Suppressor macrophage treated with lipopolysaccharide for 1 hour (primary cell): Measurements from ENCODE around the gene ZFYVE21.
A peak's percentile ranks its signal among the peaks of the same experiment; 100 is the strongest.

Source experiments
- DNase-seq, 3 donors: peaks; one replicate each; pipeline ENCODE4 v3.0.0-alpha.2; 2020 to 2022

Gene ZFYVE21

DNA sequence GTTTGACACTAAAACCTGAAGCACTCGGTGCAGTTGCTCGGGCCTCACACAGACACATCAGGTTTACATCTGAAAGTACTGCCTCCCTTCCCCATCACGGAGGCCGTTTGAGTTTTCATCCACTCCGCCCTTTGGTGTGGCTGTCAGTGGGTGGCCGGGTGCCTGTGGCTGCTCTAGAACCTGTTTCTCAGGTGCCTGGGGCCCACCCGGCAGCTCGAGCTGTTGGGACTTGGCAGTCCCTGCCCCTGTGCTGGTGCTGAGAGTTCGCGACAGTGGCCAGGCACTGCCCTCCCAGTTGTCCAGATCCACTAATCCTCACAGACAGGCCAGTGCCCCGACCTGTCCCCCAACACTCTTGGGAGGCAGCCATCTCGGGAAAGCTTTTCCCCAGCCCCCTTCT lies 22.7 kb upstream of the ZFYVE21 start:
- no peak for DNase-seq

DNA sequence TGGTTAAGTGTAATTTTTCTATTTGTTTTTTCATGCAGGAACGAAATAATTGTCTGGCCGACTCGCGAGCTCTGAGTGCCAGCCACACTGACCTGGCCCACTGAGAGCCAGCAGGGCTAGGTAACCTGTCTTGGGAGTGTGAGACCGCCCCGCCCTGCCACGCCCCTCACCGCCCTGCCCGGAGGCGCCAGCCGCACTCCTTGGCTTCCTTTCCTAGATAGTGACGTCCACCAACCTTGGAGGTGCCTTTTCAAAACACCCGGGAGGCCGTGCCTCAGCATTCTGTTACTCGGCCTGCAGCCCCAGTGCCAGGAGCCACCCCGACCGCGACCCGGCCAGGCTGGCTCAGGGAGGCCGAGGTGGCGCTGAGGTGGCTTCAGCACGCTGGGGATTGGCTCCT lies 22.1 kb upstream of the ZFYVE21 start:
- DNase-seq, result no peak

DNA sequence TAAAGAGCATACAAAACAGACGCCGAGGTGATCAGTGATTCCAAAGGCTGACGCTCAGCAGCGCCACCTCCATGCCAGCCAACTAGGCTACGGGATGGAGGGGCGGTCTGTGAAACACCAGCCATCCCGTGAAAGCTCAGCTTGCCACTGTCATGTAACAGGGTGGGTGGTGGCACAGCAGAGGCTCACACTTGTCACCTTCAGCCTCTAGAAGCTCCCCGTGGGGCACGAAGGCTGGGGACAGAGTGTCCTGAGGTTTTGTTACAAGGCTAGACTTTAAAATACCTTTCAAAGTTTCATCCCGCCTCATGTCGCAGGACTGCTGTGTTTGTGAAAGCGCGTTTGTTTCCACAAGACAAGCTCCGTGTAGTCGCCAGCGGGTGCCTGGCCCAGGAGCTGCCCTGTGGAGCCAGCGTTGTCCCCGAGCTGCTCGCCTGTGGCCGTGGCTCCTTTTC lies 21.0 kb upstream of the ZFYVE21 start:
- no peak for DNase-seq

DNA sequence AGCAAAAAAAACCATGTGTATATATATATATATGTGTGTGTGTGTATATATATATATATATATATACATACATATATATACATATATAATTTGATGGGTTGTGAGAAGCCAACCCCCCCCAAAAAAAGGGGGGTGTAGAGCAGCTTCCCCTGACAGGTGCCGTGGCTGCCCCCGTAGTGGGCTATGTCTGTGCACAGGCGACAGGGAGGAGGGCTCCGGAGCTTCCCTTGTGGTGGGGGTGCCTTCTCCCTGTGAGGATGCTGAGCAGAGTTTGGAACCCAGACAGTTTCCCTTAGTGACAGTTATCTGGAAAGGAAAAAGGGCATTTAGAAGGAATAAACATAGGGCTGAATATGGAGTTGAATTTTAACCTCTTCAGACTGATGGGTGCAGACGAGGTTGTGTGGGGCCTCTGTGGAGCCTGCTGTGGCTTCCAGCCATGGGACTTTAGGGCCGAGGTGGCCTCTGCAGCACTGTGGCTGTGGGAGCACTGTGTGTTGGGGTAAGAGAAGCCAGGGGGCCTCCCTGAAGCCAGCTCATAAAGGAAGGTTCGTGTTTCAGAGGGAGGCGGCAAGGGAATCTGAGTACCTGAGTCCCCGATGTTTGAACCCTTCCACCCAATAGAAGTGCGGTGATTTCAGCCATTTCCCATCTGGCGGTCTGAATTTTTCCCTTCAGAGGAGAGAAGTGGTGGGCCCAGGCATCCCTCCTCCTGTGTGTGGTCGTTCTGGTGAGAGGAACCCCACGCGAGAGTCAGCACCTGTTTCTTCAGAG lies 20.1 kb upstream of the ZFYVE21 start:
- DNase-seq, result no peak

DNA sequence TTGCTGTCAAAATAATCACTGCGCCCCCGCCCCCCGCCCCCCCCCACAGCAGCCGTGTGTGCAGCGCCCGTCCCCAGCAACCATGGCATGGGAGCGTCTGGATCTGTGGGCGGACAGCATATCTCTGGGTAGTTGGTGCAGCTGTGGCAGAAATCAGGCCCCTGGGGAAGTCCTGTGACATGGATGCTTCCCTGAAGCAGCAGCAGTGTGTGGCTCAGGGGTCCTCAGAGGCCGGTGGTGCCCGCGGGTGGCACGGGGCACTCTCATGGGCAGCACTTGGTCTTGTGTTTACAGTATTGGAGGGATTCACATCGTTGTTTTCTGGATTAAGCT lies 19.6 kb upstream of the ZFYVE21 start:
- DNase-seq, result no peak

DNA sequence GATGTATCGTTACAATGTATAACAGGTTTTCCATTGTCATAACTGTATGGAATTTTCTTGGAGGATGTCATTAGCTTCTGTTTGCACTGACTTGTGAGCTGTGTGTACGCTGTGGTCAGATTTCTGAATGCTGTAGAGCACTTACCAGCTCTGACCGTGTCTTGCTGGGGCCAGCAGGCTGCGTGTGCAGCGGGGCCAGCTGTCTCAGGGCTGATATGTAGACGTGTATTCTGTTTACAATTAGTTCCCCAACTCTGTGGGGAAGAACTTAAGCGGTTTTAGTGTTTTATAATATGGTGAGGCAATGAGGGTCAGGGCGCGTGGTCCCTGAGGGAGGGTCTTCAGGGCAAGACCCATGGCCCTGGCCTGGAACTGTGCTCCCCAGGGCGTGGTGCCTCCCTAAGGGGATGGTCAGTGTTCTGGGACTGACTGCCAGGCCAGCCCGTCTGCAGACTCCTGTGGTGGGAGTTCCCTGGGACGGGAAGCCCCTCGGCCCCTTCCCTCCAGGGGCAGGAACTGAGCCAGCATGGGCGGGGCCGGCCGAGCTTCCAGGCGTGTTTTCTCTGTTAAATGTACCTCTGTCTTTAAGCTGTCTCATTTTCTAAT lies 19.0 kb upstream of the ZFYVE21 start:
- no peak for DNase-seq

DNA sequence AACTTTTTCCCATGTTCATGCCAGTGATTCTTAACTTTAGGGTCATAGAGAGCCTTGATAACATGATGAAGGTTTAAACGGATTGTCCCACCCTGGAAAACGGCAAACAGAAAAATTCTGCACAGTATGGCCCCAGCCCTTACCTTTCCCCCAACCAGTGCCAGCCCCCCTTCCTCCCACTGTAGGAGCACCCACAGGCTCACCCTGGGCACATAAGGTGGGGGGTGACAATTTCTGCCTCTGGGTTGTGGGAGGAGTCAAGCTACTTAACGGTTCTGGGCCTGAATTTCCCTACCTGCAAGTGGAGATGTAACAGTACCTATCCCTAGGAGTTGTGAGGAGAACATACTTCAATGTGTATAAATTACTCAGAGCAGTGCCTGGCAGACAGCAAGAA lies 18.4 kb upstream of the ZFYVE21 start:
- DNase-seq, result no peak

DNA sequence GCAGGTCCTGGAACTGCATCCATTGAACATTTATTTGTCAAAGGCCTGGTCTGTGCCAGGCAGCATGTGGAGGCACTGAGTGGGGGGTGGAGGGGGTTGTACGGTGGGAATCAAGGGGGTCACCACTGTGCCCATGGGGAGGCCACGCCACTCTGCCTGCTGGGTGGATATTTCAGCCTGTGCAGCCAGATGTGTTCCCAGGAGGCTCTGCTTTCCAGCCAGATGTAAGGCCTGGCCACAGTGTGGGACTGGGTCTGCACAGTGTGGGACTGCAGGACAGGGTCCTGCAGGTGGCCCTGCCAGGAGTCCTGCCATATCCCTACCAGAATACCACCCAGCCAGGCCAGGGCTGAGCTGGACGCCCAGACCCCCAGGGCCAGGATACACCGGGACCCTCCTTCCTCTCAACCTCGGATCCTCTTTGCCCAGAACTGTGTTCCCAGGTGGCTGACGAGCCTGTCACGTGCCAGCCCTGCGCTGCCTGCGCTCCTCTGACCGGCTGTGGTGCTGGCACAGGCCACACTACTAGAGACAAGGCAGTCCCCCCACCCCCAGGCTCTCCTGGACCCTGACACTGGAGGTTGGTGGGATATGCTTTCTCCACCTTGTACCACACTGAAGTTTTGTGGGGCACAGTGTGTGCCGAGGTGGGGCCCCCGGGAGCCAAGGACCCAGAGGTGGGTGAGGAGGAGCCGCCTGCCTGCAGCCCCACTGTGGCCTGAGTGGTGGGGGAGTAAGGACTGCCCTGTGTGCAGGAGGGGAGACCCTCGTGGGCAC lies 17.8 kb upstream of the ZFYVE21 start:
- DNase-seq, result no peak

DNA sequence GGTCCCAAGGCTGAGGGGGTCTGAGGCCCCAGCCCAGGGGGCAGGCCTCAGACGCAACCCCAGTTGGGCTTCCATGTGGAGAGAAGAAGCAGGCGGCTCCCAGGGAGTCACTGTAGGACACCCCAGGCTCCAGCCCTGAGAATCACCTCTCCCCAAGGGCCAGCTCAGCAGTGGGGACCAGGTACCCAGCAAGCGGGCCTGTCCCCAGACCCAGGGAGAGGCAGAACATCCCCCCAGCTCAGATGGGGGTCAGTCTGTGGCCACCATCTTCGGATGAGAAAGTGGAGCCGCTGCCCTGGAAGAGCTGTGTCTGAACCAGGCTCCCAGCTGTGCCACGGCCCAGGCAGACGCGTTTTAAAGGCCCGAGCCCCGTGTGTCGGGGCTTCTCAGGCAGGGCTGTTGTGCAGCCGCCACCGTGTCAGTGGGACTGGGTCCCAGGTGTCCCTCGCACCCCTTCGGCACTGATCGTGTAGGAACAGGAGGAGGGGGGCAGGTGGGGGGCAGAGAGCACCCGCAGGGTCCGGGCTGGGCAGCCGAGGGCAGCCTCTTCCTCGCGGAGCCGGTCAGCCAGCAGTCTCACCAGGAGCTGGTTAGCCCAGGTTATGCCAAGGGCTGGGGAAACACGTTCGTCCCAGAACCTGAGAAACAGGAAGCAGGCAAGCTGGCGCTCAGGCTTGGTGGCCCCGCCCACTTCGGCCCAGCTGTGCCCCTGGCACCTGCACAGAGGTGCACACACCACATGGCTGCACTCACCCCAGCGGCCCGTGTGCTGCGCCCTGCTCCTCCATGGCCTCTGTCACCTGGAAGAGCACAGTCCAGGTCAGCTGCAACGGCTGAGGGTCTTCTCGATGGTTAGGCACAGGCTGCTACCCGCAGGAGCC lies 17.0 kb upstream of the ZFYVE21 start:
- DNase-seq, result no peak

DNA sequence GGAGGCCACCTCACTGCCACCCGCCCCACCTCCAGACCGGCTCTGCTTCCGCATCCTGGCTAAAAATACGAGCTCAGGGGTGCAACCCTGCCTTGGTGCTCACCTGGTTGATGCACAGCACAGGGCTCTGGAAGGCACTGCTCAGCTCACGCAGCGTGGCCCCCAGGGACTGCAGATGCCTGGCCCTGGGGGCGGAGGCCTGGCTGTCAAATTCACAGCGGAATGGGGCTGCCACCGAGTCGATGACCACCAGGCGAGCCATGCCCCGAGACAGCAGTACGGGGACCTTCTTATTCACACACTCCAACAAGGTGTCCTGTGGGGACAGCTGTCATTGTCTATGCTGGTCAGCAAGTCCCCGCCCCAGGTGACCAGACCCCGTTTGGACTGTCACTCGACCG lies 16.3 kb upstream of the ZFYVE21 start:
- DNase-seq, result no peak

DNA sequence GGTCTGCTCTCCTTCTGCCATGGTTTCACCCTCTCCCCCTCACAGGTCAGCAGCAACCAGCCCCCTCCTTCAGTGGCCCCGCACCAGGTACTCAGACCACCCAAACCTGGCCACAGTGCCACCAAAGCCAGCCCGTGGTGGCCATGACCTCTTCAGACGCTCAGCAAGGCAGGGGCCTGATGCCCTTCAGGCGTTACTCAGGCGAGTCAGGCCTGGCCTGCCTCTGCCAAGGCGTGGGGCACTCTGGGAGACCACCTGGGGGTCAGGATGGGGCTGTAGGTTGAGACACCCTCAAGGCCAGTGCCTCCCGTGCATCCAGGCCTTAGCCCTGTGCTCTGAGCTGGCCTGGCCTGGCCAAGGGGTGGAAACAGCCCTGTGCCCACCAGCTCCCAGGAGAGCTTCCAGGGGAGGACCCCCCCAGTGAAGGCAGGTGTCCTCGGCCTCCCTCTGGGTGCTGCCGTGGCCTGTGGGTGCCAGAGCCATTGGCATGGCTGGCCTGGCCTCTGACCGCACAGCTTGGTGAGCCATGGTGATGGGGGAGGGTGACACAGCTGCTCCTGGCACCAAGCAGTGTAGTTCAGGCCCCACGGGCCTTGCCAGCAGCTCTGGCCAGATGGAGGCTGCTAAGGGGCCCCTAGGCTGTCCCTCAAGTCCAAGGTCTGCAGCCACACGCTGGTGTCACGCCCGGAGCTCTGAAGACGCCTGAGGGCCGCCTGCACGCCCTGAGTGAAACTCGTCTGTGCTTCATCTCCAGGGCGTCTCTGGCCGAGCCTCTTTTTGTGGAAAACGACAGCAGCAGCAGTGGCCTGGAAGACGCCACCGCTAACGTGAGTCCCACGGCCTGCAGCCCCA lies 15.5 kb upstream of the ZFYVE21 start:
- DNase-seq, result no peak

DNA sequence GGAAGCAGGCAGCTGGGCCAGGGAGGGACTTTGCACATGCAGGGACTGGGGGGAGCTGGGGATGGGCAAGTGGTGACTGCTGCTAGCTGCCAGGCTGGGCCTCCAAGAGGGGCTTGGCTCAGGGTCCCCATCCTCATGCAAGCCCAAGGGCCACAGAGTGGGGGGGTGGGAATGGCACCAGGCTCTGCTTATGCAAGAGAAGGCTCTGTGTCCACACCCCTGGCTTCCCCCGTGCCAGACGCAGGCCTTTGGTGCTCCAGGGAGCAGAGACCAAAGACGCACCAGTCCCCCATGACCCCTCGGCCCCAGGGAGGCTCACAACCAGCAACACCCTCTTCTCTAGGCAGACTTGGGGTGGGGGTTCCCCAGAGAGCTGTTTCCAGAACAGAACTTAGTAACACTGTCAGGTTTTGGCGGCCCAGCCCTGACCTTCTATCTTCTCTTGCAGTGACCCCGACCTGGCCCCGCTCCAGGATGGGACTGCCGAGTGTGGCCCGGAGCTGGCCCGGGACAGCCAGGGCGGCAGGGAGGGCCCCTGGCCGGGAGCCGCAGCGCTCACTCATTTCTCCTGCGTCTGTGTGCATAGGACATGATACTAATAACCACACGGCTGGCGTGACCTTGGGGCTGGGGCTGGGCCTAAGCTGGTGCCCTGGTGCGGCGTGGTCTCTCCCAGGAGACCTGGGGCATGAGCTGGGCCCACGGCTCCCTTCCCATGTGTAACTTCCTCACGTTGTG lies 14.7 kb upstream of the ZFYVE21 start:
- DNase-seq, result no peak

DNA sequence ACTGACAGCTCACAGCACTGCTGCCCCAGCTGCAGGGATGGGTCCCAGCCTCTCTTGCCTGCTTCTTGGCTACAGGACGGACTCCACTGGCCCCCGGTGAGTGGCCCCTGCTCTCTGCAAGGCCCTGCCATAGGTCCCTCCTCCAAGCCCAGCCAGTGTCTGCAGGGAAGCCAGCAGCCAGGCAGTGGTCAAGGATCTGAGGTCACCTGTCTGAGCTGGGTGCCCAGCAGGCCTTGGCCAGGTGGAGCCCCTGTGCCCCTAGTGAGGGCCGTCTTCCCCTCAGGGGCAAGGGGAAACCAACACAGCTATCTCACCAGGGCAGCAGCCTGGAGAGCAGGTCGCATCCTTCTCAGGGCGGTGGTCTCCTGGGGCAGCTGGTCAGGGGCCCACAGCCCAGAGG lies 13.5 kb upstream of the ZFYVE21 start:
- no peak for DNase-seq

DNA sequence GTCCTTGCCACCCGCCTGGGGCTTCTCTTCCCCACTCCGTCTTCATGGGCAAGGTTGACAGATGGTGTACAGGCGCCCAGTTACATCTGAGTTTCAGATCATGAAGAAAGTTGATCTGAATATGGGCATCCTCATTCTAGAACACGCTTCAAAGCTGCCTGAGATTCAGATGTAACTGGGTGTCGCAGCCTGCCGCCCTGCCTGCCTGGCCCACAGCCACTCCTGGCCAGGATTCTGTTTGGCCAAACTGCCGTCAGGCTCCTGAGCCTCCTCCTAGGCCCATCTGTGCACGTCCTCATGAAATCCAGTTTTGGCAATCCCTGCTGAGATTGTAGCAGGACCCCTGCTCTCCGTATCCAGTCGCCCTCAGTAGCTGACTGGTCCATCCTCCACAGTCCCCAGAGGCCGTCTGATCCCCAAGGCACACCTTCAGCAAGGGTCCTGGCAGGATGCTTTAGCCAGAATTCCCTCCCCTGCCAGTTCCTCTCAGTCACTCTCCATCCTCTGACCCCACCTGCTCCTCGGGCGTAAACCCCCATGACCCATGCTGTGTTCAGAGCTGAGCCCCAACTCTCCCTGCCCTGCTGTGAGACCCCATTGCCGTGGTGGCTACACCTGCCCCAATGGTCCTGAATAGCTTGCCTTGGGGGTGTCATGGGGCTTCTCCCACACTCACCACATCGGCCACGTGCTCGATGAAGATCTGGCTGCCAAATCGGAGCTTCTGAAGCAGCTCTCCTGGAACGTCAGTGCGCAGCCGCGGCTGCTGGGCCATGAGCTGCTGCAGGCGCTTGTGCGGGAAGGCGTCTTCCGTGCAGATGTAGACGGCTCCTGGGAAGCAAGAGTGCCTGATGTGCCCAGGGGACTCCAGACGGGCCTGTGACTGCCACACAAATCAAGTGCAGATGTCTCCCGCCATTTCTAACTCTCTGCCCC lies 12.8 kb upstream of the ZFYVE21 start:
- no peak for DNase-seq

DNA sequence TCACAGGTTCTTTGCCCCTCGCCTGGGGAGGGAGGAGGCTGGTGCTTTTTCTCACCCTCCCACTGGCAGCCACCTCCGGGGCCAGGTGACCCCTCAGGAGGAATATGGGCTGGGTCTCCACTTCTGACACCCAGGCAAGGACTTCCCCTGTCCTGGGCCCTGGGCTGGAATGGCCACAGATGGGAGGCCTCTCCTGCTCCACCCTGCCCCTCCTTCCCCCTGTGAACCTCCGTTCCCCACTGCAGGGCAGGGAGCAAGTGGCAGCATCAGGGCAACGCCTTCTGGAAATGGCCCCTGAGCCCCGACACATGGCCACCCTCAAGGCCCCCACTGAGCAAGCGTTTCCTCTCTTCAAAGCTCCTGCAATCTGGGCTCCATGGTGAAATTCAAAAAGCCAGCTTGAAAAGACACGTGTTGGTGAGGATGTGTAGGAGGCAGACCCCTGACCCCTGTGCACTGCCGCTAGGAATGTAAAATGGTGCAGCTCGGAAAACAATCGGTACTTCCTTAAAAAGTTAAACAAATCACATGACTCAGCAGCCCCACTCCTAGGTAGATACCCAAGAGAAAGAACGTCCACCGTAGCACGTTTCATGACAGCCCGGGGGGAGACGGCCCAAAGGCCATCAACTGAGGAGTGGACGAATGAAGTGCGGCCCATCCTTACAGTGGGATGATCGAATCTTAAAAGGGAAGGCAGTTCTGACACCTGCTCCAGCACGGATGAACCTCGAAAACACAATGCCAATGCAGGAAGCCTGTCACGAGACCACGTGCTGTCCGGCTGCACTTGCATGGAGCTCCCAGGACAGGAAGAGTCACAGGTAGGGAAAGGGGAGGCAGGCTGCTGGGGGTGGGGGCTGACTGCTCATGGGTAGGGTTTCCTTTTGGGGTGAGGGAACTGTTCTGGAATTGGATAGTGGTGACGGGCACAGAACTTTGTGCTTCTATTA lies 11.9 kb upstream of the ZFYVE21 start:
- DNase-seq, result no peak

DNA sequence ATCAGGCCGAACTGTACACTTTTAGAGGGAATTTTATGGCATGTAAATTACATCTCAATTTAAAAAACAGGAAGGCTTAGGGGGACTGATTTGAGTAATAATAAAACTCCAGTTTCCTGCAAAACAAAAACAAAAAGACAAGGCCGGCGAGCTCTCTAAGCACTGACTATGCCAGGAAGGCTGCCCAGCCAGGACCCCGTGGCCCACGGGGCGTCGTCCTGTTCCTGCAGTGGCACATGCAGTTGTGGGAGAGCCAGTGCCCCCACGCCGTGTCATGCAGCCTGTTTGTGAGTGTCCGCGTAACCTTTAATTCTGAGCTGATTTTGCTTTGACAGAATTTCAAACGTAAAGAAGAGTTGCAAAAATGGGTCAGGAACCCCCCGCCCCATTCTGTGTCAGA lies 10.9 kb upstream of the ZFYVE21 start:
- DNase-seq, result no peak

DNA sequence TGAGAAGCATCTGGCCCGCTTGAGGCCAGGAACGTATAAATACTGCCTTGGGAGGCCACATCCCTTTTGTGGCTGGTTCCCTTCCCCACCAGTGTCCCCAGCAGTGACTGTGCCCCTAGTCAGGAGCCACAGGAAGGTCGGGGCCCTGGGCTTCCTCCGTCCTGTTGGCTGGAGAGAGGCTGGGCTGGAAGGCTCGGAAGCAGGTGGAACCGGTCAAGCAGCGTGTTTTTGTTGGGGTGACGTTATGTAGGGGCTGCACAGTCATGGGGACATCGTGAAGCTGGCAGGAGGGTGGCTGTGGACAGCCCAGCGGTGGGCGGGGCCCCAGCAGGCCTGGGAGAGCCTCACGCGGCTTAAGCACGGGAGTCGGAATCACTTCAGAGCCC lies 10.5 kb upstream of the ZFYVE21 start:
- DNase-seq, result peak in 2 of 3 donors; percentile 9 to 36

DNA sequence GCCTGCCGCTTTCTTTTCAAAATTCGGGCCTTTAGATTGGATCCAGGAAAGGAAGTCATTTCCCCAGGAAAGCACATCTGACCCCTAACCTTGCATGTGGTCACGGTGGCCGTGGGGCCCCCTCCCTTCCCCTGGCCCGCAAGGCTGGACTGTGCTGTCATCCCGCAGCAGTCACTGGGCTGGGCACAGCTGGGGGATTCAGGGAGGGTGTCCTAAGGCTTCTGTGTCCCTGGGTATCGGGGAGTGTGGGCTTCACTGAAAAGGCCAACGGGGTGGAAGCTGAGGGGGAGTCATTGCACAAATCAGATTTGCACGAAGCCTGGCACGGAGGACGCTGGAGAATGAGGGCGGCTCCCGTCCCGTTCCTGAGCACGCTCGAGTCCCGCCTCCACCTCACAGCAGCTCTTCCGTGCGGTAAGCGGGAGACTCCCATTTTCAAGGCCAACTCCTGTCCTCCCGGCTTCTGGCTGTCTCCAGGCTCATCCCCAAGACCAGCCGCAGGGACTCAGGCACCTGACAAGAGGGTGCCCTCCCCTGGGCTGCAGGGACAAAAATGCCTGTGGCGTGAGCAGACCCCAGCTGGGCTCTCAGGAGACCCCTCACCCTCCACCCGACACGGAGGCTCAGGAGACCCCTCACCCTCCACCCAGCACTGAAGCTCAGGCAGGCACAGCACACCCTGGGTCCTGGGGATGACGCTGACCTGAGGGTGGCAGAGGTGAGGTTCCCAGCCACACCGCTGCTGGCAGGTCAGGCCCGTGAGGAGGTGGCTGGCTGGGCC lies 9.9 kb upstream of the ZFYVE21 start:
- no peak for DNase-seq
